Activated CD8-positive, alpha-beta T cell treated with anti-CD3 and anti-CD28 coated beads, Interleukin-2, amount 10 ng/mL, durations not matched to agents 7 days and 5 days (primary cell): Measurements from ENCODE around the gene KCTD5. TPM values are rescaled to one million over a fixed set of nuclear protein-coding genes. Genes with fewer than 3 reads are reported as not detected.
"Not testable (repeated sequence)": the region's sequence is repeated elsewhere in the genome, so short reads cannot be mapped to it uniquely, and the experiment has no call there.

Experiments used
- ATAC-seq: fragments of 150-1000 bp; cut with Tn5 transposase; one replicate; pipeline ENCODE4 v1.10.0; 2021; ENCODE audit warnings: moderate library complexity
- CTCF ChIA-PET: fragments of 350-600 bp; sonication (Branson Sonifier 250); formaldehyde crosslinking; loops from one replicate; lab custom pipeline; 2021; ENCODE audit warnings: antibody characterized with exemption; lab: Charles Lee
- POLR2A ChIA-PET: fragments of 350-600 bp; sonication (Branson Sonifier 250); formaldehyde crosslinking; loops from one replicate; lab custom pipeline; 2021; ENCODE audit warnings: antibody characterized with exemption; lab: Charles Lee
- DNase-seq: peaks from one replicate; pipeline ENCODE4 v3.0.0-alpha.2; 2020
- H3K27ac Mint-ChIP-seq: one replicate; pipeline ENCODE4 v1.8.0; 2021; ENCODE audit warnings: mild to moderate bottlenecking, mixed read lengths
- H3K27me3 Mint-ChIP-seq: one replicate; pipeline ENCODE4 v1.8.0; 2021; ENCODE audit warnings: low read depth, mixed read lengths
- H3K36me3 Mint-ChIP-seq: one replicate; pipeline ENCODE4 v1.8.0; 2021; ENCODE audit warnings: low read depth, mixed read lengths
- H3K4me1 Mint-ChIP-seq: one replicate; pipeline ENCODE4 v1.8.0; 2021; ENCODE audit warnings: low read depth, mixed read lengths
- H3K4me3 Mint-ChIP-seq: one replicate; pipeline ENCODE4 v1.8.0; 2021; ENCODE audit warnings: mild to moderate bottlenecking, mixed read lengths
- H3K9me3 Mint-ChIP-seq: one replicate; pipeline ENCODE4 v1.8.0; 2022; ENCODE audit warnings: mixed read lengths; ENCODE audit not compliant: insufficient read depth
- total RNA-seq, 2 experiments: library from RNA; stranded (reverse); gene quantifications; one replicate each; pipeline ENCODE4 v1.2.3, GENCODE V29; 2021

Gene KCTD5
- total RNA-seq, 2 experiments from 2014 or later: 33.2 to 35.9 TPM

DNA sequence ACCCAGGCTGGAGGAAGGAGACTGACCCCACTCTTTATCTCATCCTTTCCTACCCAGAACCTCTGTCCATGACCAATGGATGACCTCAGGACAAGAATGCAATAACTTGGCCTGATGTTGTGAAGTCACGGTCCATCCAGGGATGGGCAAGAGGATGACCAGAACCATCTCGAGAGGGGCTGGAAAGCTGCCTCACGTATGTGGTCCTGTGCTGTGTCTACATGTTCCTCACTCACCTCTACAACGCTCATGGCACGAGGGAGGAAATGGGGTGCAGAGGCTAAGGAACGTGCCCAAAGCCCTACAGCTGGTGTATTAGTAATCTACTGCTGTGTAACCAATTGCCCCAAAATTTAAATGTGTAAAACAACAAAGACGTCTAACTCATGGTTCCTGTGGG, 7.3 kb upstream of the KCTD5 start:
- Mint-ChIP-seq H3K36me3 (peaks cover 14% of the 10 kb centered on the region), H3K4me3 (no peak overlapping the region), H3K9me3 (no peaks in the 10 kb centered on the region), H3K27ac (no peak overlapping the region), H3K4me1 (peaks cover 34% of the 10 kb centered on the region), H3K27me3 (no peaks in the 10 kb centered on the region)
- DNase-seq (no peak), ATAC-seq (no peak)
- POLR2A ChIA-PET: interaction anchor here (0.7 kb wide), 1 partner anchor 71 kb away, joined by 3 read pairs; no protein-coding TSS in a partner anchor
- CTCF ChIA-PET: no interaction called here

- ChIA-PET POLR2A (interaction anchor here (0.7 kb wide), 1 partner anchor 70 kb away, joined by 3 read pairs; no protein-coding TSS in a partner anchor), CTCF (interaction anchor here (0.7 kb wide), 1 partner anchor 245 kb away, joined by 3 read pairs; no protein-coding TSS in a partner anchor)
- H3K27ac Mint-ChIP-seq: no peak overlapping the region
- no peak overlapping the region for H3K4me3 Mint-ChIP-seq
- H3K27me3 Mint-ChIP-seq: no peaks in the 10 kb centered on the region
- peaks cover 11% of the 10 kb centered on the region for H3K36me3 Mint-ChIP-seq
- no peaks in the 10 kb centered on the region for H3K9me3 Mint-ChIP-seq
- no peak for ATAC-seq
- H3K4me1 Mint-ChIP-seq: peaks cover 31% of the 10 kb centered on the region
- DNase-seq: no peak
These were observed 6.6 kb upstream of the KCTD5 start for GRCh38 chr16:2675714-2676113.

DNA sequence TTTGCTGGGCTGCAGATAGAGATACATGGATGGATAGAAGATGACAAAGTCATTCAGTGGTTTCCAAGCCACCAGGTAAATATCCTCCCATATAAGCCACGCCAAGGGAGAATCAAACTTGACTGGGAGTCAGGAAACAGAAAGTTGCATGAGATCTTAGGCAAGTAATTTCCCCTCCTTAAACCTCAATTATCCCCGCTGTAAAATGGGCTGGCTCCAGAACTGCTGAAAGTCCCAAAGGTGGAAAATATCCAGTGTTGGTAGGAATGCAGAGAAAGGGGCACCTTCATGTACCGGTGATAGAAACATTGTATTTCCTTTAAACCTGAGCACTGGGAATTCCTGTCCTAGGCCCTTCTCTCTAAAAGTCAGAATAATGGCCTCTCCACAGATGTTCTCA, 5.4 kb upstream of the KCTD5 start:
- ATAC-seq, H3K27me3 Mint-ChIP-seq, DNase-seq, H3K9me3 Mint-ChIP-seq, POLR2A ChIA-PET, H3K27ac Mint-ChIP-seq, CTCF ChIA-PET, H3K4me3 Mint-ChIP-seq: not testable (repeated sequence)
- Mint-ChIP-seq H3K36me3 (peaks cover 11% of the 10 kb centered on the region), H3K4me1 (peaks cover 29% of the 10 kb centered on the region)

- H3K27me3 Mint-ChIP-seq, ATAC-seq, H3K27ac Mint-ChIP-seq, H3K9me3 Mint-ChIP-seq, CTCF ChIA-PET, DNase-seq, POLR2A ChIA-PET, H3K4me3 Mint-ChIP-seq: not testable (repeated sequence)
- Mint-ChIP-seq H3K4me1 (peaks cover 30% of the 10 kb centered on the region), H3K36me3 (peaks cover 12% of the 10 kb centered on the region)
These were observed 3.9 kb upstream of the KCTD5 start for GRCh38 chr16:2678206-2678965.

- DNase-seq, CTCF ChIA-PET, H3K4me3 Mint-ChIP-seq, H3K27ac Mint-ChIP-seq, ATAC-seq, H3K27me3 Mint-ChIP-seq, POLR2A ChIA-PET, H3K9me3 Mint-ChIP-seq: not testable (repeated sequence)
- Mint-ChIP-seq H3K36me3 (peaks cover 15% of the 10 kb centered on the region), H3K4me1 (peaks cover 30% of the 10 kb centered on the region)
These were observed 2.4 kb upstream of the KCTD5 start for GRCh38 chr16:2679902-2680301.

DNA sequence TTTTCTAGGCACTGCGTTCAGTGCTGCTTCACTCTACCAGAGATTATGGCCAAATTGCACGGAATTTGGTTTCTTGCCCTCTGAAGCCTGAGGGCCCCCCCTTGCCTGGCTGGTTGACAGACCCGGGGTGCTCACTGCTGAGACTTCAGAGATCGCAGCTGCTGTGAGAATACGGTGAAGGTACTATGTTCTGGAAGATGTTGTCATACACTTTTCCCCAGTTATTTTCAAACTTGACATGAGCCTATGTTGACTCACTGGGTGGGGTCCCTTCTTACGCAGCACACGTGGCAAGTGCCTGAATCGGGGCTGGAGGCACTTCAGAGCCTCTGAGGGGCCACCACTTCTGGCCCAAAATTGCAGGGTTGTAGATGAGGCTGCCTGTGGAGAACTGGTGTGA, 2.0 kb upstream of the KCTD5 start:
- Mint-ChIP-seq H3K4me1 (peaks cover 30% of the 10 kb centered on the region), H3K36me3 (peaks cover 15% of the 10 kb centered on the region), H3K4me3 (peak overlapping the region; percentile 94)
- POLR2A ChIA-PET, H3K27me3 Mint-ChIP-seq, DNase-seq, CTCF ChIA-PET, H3K27ac Mint-ChIP-seq, ATAC-seq, H3K9me3 Mint-ChIP-seq: not testable (repeated sequence)

DNA sequence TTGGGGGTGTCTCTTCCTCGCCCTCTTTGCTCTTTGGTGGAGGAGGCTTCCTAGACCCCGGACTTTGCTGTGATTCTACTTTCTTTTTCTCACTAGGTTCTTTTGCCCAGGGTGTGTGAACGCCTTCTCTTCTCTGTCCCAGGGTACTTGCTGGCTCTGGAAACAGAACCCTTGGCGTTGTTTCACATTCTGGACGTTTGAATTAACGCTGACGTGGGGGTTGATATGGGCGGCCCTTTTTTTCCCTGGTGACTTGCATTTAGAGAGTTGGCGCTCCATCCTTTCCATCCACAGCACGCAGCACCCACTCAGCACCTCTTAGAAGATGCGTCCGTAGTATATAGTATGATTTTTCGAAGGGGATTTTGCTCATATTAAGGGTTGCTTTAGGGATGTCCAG, 718 bp downstream of the KCTD5 start:
- H3K9me3 Mint-ChIP-seq, H3K27me3 Mint-ChIP-seq, ATAC-seq: not testable (repeated sequence)
- ChIA-PET POLR2A (interaction anchor here (1.0 to 1.7 kb wide), 5 partner anchors 9 to 76 kb away, joined by 6 to 19 read pairs (median 10); partner anchors contain the start of gene SRRM2), CTCF (interaction anchor here (1.0 kb wide), 1 partner anchor 201 kb away, joined by 3 read pairs; no protein-coding TSS in a partner anchor)
- Mint-ChIP-seq H3K36me3 (peaks cover 15% of the 10 kb centered on the region), H3K27ac (peak overlapping the region; percentile 90), H3K4me3 (peak overlapping the region; percentile 94), H3K4me1 (peaks cover 47% of the 10 kb centered on the region)
- DNase-seq: peak; percentile 35

GRCh38 chr16:2686075-2686474, 3.8 kb downstream of the KCTD5 start:
- not testable (repeated sequence) for H3K4me3 Mint-ChIP-seq, H3K9me3 Mint-ChIP-seq, H3K27me3 Mint-ChIP-seq, DNase-seq, ATAC-seq, H3K27ac Mint-ChIP-seq, H3K36me3 Mint-ChIP-seq
- CTCF ChIA-PET: interaction anchor here (0.6 kb wide), 1 partner anchor 176 kb away, joined by 3 read pairs; no protein-coding TSS in a partner anchor
- POLR2A ChIA-PET: interaction anchor here (0.7 kb wide), 1 partner anchor 716 kb away, joined by 3 read pairs; no protein-coding TSS in a partner anchor
- H3K4me1 Mint-ChIP-seq: peaks cover 47% of the 10 kb centered on the region

- Mint-ChIP-seq H3K36me3 (peaks cover 7% of the 10 kb centered on the region), H3K9me3 (no peaks in the 10 kb centered on the region), H3K27ac (peak overlapping the region; percentile 87), H3K27me3 (no peaks in the 10 kb centered on the region), H3K4me1 (peaks cover 39% of the 10 kb centered on the region), H3K4me3 (peak overlapping the region; percentile 66)
- CTCF ChIA-PET: interaction anchor here (0.6 kb wide), 1 partner anchor 175 kb away, joined by 3 read pairs; no protein-coding TSS in a partner anchor
- POLR2A ChIA-PET: interaction anchor here (0.7 kb wide), 1 partner anchor 715 kb away, joined by 3 read pairs; no protein-coding TSS in a partner anchor
- DNase-seq (peak; percentile 51), ATAC-seq (no peak)
These were observed 4.7 kb downstream of the KCTD5 start for GRCh38 chr16:2686912-2687507.

DNA sequence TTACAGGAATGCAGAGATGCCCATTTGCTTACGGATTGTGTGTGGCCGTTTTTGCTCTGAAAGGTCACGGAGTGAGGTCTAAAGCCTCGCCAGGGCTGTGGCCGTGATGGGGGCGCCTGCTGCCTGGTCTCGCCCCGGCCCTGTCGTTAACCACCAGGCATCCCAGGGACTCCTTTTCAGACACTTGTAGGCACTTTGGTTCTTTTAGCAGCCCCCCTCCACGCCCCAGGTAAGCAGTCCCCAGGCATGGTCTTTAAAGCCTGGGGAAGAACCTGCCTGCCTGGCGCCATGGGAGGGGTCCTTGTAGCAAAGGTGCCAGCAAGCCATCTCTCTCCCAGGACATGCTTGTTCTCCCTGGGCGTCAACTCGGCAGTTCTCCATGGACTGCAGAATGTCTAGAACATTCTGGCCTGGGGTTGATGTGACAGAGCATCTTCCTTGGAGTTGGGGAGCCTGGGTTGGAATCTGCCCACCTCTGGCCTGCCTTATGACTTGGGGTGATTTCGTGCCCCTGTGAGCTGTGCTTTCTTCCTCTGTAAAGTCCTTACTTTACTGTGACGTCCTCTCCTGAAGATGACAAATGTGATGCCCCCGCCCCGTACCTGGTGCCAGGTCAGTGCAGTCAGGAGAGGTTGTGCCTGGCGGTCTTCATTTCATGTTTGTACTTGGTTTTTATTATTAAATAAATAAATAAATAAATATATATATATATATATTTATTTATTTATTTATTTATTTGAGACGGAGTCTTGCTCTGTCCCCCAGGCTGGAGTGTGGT, 5.4 kb downstream of the KCTD5 start:
- Mint-ChIP-seq H3K9me3 (no peaks in the 10 kb centered on the region), H3K27ac (peak overlapping the region; percentile 87), H3K4me3 (peak overlapping the region; percentile 66), H3K27me3 (no peaks in the 10 kb centered on the region), H3K4me1 (peaks cover 36% of the 10 kb centered on the region), H3K36me3 (peaks cover 5% of the 10 kb centered on the region)
- DNase-seq (no peak), ATAC-seq (no peak)
- ChIA-PET POLR2A (no interaction called here), CTCF (no interaction called here)

- POLR2A ChIA-PET, H3K27ac Mint-ChIP-seq, DNase-seq, ATAC-seq, H3K9me3 Mint-ChIP-seq, H3K27me3 Mint-ChIP-seq, H3K4me3 Mint-ChIP-seq, CTCF ChIA-PET, H3K36me3 Mint-ChIP-seq: not testable (repeated sequence)
- peaks cover 27% of the 10 kb centered on the region for H3K4me1 Mint-ChIP-seq
These were observed 7.1 kb downstream of the KCTD5 start for GRCh38 chr16:2689422-2689821.
